Measurements from ENCODE around the gene HGFAC.

DNA sequence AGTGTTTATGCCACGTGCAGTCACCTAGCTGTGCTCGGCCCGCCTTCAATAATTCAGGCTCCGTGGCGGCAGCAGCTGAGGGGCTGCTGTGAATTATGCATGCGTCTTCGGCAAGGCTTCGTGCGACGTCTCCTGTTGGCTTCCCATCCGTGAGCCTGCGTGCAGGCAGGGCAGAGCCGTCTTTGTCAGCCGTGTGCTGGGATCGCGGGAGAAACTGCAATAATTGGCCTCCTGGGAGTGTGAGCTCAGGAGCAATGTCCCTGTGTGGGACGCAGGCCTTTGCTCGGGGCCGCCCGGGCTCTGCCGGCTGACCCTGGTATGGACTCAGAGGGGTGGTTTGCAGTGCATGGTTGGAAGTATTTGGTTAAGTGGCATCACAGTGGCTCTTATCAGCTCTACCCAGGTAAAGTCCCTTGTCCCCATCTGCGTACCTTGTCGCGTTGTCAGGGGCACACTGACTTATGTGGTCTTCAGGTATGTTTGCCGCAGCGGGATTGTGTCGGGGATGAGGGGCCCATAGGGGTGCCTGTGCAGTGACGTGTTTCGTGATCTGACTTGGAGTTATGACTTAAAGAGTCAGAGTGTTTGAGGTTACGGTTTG, 34.5 kb upstream of the HGFAC start:
- TF ChIP-seq, protein P1, sequence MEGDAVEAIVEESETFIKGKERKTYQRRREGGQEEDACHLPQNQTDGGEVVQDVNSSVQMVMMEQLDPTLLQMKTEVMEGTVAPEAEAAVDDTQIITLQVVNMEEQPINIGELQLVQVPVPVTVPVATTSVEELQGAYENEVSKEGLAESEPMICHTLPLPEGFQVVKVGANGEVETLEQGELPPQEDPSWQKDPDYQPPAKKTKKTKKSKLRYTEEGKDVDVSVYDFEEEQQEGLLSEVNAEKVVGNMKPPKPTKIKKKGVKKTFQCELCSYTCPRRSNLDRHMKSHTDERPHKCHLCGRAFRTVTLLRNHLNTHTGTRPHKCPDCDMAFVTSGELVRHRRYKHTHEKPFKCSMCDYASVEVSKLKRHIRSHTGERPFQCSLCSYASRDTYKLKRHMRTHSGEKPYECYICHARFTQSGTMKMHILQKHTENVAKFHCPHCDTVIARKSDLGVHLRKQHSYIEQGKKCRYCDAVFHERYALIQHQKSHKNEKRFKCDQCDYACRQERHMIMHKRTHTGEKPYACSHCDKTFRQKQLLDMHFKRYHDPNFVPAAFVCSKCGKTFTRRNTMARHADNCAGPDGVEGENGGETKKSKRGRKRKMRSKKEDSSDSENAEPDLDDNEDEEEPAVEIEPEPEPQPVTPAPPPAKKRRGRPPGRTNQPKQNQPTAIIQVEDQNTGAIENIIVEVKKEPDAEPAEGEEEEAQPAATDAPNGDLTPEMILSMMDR (IDR thresholded peaks at IDR 0.05) = no peak
- TF ChIP-seq EZH2 (IDR thresholded peaks at IDR 0.05) (no peak), EZH2phosphoT487 (IDR thresholded peaks at IDR 0.05) (no peak)
